BE2C (cell line): Measurements from ENCODE around the gene TBX4.
A peak's percentile ranks its signal among the peaks of the same experiment; 100 is the strongest.

Experiments
- DNase-seq: peaks from one replicate; pipeline ENCODE4 v3.0.0-alpha.2; 2020
- H3K27me3 ChIP-seq: fragments of 250-450 bp; sonication (Bioruptor Pico); 2 replicates; pipeline ENCODE4 v1.5.1; 2020; ENCODE audit warnings: mild to moderate bottlenecking
- H3K36me3 ChIP-seq: fragments of 250-450 bp; sonication (Bioruptor Pico); 2 replicates; pipeline ENCODE4 v1.5.1; 2020; ENCODE audit warnings: mild to moderate bottlenecking
- H3K4me1 ChIP-seq: fragments of 250-450 bp; sonication (Bioruptor Pico); 2 replicates; pipeline ENCODE4 v1.5.1; 2020
- H3K4me3 ChIP-seq: 2 replicates; pipeline ENCODE4 v1.5.1; 2011; ENCODE audit warnings: low read depth, low read length
- H3K9me3 ChIP-seq: fragments of 250-450 bp; sonication (Bioruptor Pico); 2 replicates; pipeline ENCODE4 v1.5.1; 2020
- TF ChIP-seq, protein P1 (sequence below): IDR thresholded peaks from 2 replicates; pipeline ENCODE4 v1.5.1; 2012; ENCODE audit warnings: mild to moderate bottlenecking, low read depth, low read length

The TBX4 gene

DNA sequence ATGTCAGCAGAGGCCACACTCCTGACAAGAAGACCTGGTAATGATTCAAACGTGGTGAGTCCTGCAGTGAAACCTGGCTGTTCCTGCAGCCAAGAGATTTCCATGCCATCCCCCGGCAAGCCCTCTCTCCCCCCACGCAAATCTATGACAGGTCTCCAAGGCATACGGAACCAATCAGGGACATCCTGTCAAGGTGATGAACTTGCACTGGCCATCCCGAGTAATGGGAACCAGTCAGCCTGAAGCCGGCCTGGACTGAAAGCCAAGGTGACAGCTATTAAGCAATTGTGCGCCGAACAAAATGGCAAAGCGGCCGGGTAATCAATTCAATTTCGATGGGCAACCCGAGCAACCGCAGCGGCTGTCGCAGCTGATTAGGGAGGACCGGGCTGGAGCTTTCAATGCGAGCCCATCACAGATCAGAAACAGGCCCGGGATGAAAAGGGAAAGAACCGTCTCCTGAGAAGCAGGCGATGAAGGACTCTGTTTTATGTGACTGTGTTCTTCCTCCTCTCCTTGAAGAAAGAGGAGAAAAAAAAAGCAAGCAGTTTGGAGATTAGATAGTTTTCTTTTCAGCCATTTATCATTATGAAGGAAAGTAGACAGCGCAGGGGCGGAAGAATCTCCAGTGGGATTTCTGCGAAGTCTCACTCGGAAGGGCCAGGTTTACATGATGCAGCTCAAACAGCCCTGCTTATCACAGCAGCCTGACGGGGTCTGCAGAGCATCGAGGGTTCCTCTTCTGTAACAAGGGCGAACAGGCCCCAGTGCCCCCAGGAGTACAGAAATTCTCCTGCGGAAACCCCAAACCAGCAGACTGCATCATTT, 35.2 kb downstream of the TBX4 start:
- peak overlapping the region; percentile 47 for H3K4me3 ChIP-seq
- H3K27me3 ChIP-seq = no peaks in the 10 kb centered on the region
- TF ChIP-seq, protein P1, sequence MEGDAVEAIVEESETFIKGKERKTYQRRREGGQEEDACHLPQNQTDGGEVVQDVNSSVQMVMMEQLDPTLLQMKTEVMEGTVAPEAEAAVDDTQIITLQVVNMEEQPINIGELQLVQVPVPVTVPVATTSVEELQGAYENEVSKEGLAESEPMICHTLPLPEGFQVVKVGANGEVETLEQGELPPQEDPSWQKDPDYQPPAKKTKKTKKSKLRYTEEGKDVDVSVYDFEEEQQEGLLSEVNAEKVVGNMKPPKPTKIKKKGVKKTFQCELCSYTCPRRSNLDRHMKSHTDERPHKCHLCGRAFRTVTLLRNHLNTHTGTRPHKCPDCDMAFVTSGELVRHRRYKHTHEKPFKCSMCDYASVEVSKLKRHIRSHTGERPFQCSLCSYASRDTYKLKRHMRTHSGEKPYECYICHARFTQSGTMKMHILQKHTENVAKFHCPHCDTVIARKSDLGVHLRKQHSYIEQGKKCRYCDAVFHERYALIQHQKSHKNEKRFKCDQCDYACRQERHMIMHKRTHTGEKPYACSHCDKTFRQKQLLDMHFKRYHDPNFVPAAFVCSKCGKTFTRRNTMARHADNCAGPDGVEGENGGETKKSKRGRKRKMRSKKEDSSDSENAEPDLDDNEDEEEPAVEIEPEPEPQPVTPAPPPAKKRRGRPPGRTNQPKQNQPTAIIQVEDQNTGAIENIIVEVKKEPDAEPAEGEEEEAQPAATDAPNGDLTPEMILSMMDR = no peak
- H3K9me3 ChIP-seq = no peaks in the 10 kb centered on the region
- peaks cover 27% of the 10 kb centered on the region for H3K4me1 ChIP-seq
- no peaks in the 10 kb centered on the region for H3K36me3 ChIP-seq
- DNase-seq = peak; percentile 53

GRCh38 chr17:61487989-61488595, 35.9 kb downstream of the TBX4 start:
- no peak for DNase-seq
- H3K4me3 ChIP-seq = no peak overlapping the region
- no peaks in the 10 kb centered on the region for H3K27me3 ChIP-seq
- no peaks in the 10 kb centered on the region for H3K36me3 ChIP-seq
- TF ChIP-seq, protein P1 = no peak
- H3K4me1 ChIP-seq = peaks cover 27% of the 10 kb centered on the region
- no peaks in the 10 kb centered on the region for H3K9me3 ChIP-seq

- H3K4me3 ChIP-seq = no peak overlapping the region
- no peak for DNase-seq
- peaks cover 29% of the 10 kb centered on the region for H3K4me1 ChIP-seq
- TF ChIP-seq, protein P1 = no peak
- no peaks in the 10 kb centered on the region for H3K9me3 ChIP-seq
- no peaks in the 10 kb centered on the region for H3K36me3 ChIP-seq
- no peaks in the 10 kb centered on the region for H3K27me3 ChIP-seq
These were observed 36.9 kb downstream of the TBX4 start for GRCh38 chr17:61488878-61489718.

GRCh38 chr17:61489719-61490490, 37.7 kb downstream of the TBX4 start:
- no peaks in the 10 kb centered on the region for H3K36me3 ChIP-seq
- TF ChIP-seq, protein P1 = no peak
- DNase-seq = no peak
- no peak overlapping the region for H3K4me3 ChIP-seq
- H3K4me1 ChIP-seq = peaks cover 37% of the 10 kb centered on the region
- H3K27me3 ChIP-seq = no peaks in the 10 kb centered on the region
- H3K9me3 ChIP-seq = no peaks in the 10 kb centered on the region

DNA sequence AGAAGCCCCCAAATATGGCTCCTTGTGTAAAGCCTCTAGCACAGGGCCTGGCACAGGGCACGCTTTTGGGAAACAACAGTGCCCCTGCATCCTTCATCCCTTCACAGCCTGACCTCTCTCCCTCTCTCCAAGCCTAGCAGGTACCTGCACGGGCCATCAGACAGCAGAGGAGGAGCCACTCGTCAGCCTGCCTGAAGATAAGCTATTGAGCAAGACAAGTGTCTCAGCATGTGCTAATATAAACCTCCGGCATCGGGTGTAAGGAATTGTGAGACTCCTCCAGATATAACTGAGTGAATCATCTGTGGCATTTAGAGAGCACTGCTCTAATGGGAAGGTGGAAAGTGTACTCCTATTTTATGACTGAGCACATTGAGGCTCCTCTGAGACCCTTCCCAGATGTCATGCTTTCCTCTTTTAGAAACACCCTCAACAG, 38.3 kb downstream of the TBX4 start:
- DNase-seq = no peak
- Histone ChIP-seq H3K27me3 (no peaks in the 10 kb centered on the region), H3K36me3 (no peaks in the 10 kb centered on the region), H3K9me3 (no peaks in the 10 kb centered on the region), H3K4me3 (no peak overlapping the region), H3K4me1 (peaks cover 32% of the 10 kb centered on the region)
- TF ChIP-seq, protein P1 = no peak
